Lower leg skin (tissue), 4 donors: ENCODE data around the gene MVK. TPM values are rescaled to one million over a fixed set of nuclear protein-coding genes. Genes with fewer than 3 reads are reported as not detected.

Source experiments
- DNase-seq, 2 donors: peaks; one replicate each; pipeline ENCODE4 v3.0.0-alpha.2; 2019; ENCODE audit warnings: low spot score in 2 of 2
- H3K4me3 ChIP-seq: fragments of 200-600 bp; sonication (generic); 2 replicates; pipeline ENCODE4 v1.5.1; 2017; ENCODE audit warnings: mild to moderate bottlenecking, low read depth; ENCODE audit not compliant: poor library complexity, severe bottlenecking
- CTCF ChIP-seq, 3 donors: fragments of 450-650 bp; IDR thresholded peaks; one replicate each; pipeline ENCODE4 v1.5.1; 2016; ENCODE audit warnings: antibody characterized with exemption in 3 of 3, mild to moderate bottlenecking in 3 of 3, moderate library complexity in 2 of 3
- POLR2A ChIP-seq, 2 donors: fragments of 450-650 bp; IDR thresholded peaks; one replicate each; pipeline ENCODE4 v1.6.1; 2016 to 2017; ENCODE audit warnings: antibody characterized with exemption in 2 of 2, mild to moderate bottlenecking in 1 of 2, moderate library complexity in 1 of 2
- WGBS, 2 donors: methylation state at CpG; one replicate each; pipeline ENCODE4 v1.1.5; 2018; 5-methylcytosine and 5-hydroxymethylcytosine counted together
- intact Hi-C: fragments of 100-400 bp; cut with DNase I; formaldehyde crosslinking; loops from one replicate; pipeline ENCODE4 v1.15.0; 2023; ENCODE audit warnings: low total_unique reads
- total RNA-seq, 4 donors: library from RNA; depleted of rRNA; stranded (reverse); fragments of >200 nt; gene quantifications; one replicate each; pipeline ENCODE4 v1.1.0, GENCODE V29; 2016

Gene MVK
- total RNA-seq, 4 donors from 2014 or later, result 50.1 to 71.9 (median 61.9) TPM

- TF ChIP-seq POLR2A (IDR thresholded peaks at IDR 0.05) (no peak), CTCF (IDR thresholded peaks at IDR 0.05) (no peak)
- 42 to 49% methylated on average over 26 of the region's 26 CpGs for WGBS, 2 donors
- no peak overlapping the region for H3K4me3 ChIP-seq
- intact Hi-C loops, result no loop called here
- no peak for DNase-seq
Measured at GRCh38 chr12:109613649-109614455, 40.3 kb downstream of the MVK start.

- intact Hi-C loops, result no loop called here
- TF ChIP-seq CTCF (IDR thresholded peaks at IDR 0.05) (no peak), POLR2A (IDR thresholded peaks at IDR 0.05) (no peak)
- no peak for DNase-seq
- WGBS, 2 donors, result 55 to 57% methylated on average over 14 of the region's 14 CpGs
- H3K4me3 ChIP-seq, result no peak overlapping the region
Measured at GRCh38 chr12:109615556-109616229, 42.1 kb downstream of the MVK start.

- WGBS, 2 donors, result 75 to 78% methylated on average over 10 of the region's 10 CpGs
- DNase-seq, result no peak
- no peak for TF ChIP-seq CTCF (IDR thresholded peaks at IDR 0.05)
- TF ChIP-seq POLR2A (IDR thresholded peaks at IDR 0.05), result no peak
- no peak overlapping the region for H3K4me3 ChIP-seq
- intact Hi-C loops, result no loop called here
Measured at GRCh38 chr12:109617491-109617890, 43.9 kb downstream of the MVK start.

- TF ChIP-seq CTCF (IDR thresholded peaks at IDR 0.05), result no peak
- intact Hi-C loops, result no loop called here
- DNase-seq, result no peak
- WGBS, 2 donors, result 86 to 92% methylated on average over 5 of the region's 5 CpGs
- no peak overlapping the region for H3K4me3 ChIP-seq
Measured at GRCh38 chr12:109618082-109618481, 44.5 kb downstream of the MVK start.

GRCh38 chr12:109619002-109619604 lies 45.5 kb downstream of the MVK start:
- H3K4me3 ChIP-seq, result no peak overlapping the region
- TF ChIP-seq POLR2A (IDR thresholded peaks at IDR 0.05), result no peak
- TF ChIP-seq CTCF (IDR thresholded peaks at IDR 0.05), result no peak
- DNase-seq, result no peak
- 90 to 92% methylated on average over 8 of the region's 8 CpGs for WGBS, 2 donors
- intact Hi-C loops, result no loop called here
